HepG2 (cell line): Measurements from ENCODE around the gene PEX7. TPM values are rescaled to one million over a fixed set of nuclear protein-coding genes. Genes with fewer than 3 reads are reported as not detected.

Source experiments
- ATAC-seq: fragments of 200-7000 bp; cut with Tn5 transposase; 3 replicates; pipeline ENCODE4 v1.9.1; 2020; ENCODE audit warnings: mild to moderate bottlenecking, moderate library complexity
- BruUV-seq: library from RNA; stranded (reverse); fragments of 400-500 nt; replicated peaks from 2 replicates; lab custom pipeline; 2021; lab: Mats Ljungman, UMichigan
- CTCF ChIA-PET: fragments of 300-600 bp; formaldehyde crosslinking; extraction: SDS; loops from one replicate; lab custom pipeline; 2021; ENCODE audit warnings: low total read pairs, inconsistent platforms, low intra/inter-chr PET ratio; lab: Yijun Ruan, JAX
- POLR2A ChIA-PET: fragments of 350-600 bp; sonication (Branson Sonifier 250); formaldehyde crosslinking; loops from one replicate; lab custom pipeline; 2020; ENCODE audit warnings: antibody characterized with exemption, inconsistent platforms; lab: Yijun Ruan, JAX
- DNase-seq: peaks from one replicate; pipeline ENCODE4 v3.0.0-alpha.2; 2015; ENCODE audit warnings: low spot score
- FAIRE-seq: peaks from 3 replicates; lab custom pipeline; 2011; peaks lifted over from hg19 to GRCh38; lab: Jason Lieb, UNC
- H2AFZ ChIP-seq: one replicate; pipeline ENCODE4 v1.6.1; 2011; ENCODE audit warnings: low read length, inconsistent platforms
- H3K27ac ChIP-seq: fragments of 300-600 bp; 3 replicates; pipeline ENCODE4 v1.8.0; 2011; ENCODE audit warnings: mixed run types, mild to moderate bottlenecking, mixed read lengths, low read length, inconsistent platforms; ENCODE audit not compliant: insufficient read depth; ENCODE audit errors: extremely low read length
- H3K27me3 ChIP-seq, 2 experiments: fragments of 200-600 bp in 1 of 2; 2 replicates in 1 of 2; 3 replicates in 1 of 2; pipeline versions ENCODE4 v1.6.0 to v1.8.0; 2011; ENCODE audit warnings: low read length in 2 of 2, mild to moderate bottlenecking in 2 of 2, moderate library complexity in 2 of 2, inconsistent platforms in 1 of 2; ENCODE audit not compliant: insufficient read depth in 2 of 2, control insufficient read depth in 1 of 2
- H3K36me3 ChIP-seq, 2 experiments: fragments of 200-600 bp in 1 of 2; replicated peaks in 1 of 2; 2 replicates in 1 of 2; 3 replicates in 1 of 2; pipeline versions ENCODE4 v1.5.1 to v1.8.0; 2011; ENCODE audit warnings: low read length in 2 of 2, inconsistent platforms in 1 of 2; ENCODE audit not compliant: insufficient read depth in 2 of 2, control insufficient read depth in 1 of 2
- H3K4me1 ChIP-seq: 2 replicates; pipeline ENCODE4 v1.5.1; 2012; ENCODE audit warnings: low read length, inconsistent platforms; ENCODE audit not compliant: insufficient read depth
- H3K4me2 ChIP-seq: 2 replicates; pipeline ENCODE4 v1.6.0; 2011; ENCODE audit warnings: low read depth, low read length, inconsistent platforms
- H3K4me3 ChIP-seq, 3 experiments: fragments of 200-600 bp in 1 of 3; sonication (generic), shearing (Covaris generic) in 1 of 3; replicated peaks in 1 of 3; 2 replicates each; pipeline ENCODE4 v1.5.1; 2011 to 2016; ENCODE audit warnings: low read length in 3 of 3, inconsistent platforms in 2 of 3, low read depth in 2 of 3, mild to moderate bottlenecking in 2 of 3, control low read depth in 1 of 3, mixed read lengths in 1 of 3; ENCODE audit not compliant: insufficient read depth in 1 of 3
- H3K79me2 ChIP-seq: one replicate; pipeline ENCODE4 v1.6.1; 2011; ENCODE audit warnings: low read length, inconsistent platforms; ENCODE audit not compliant: insufficient read depth
- H3K9ac ChIP-seq: 2 replicates; pipeline ENCODE4 v1.6.0; 2011; ENCODE audit warnings: mild to moderate bottlenecking, low read depth, low read length, inconsistent platforms; ENCODE audit not compliant: insufficient read depth
- H3K9me3 ChIP-seq: 2 replicates; pipeline ENCODE4 v1.5.1; 2012; ENCODE audit warnings: mild to moderate bottlenecking, low read length
- H4K20me1 ChIP-seq: 2 replicates; pipeline ENCODE4 v1.6.0; 2011; ENCODE audit warnings: inconsistent platforms, mild to moderate bottlenecking, low read length, moderate library complexity; ENCODE audit not compliant: insufficient read depth
- PCBP1 ChIP-seq: fragments of 200-400 bp; formaldehyde crosslinking; IDR thresholded peaks from 2 replicates; pipeline ENCODE4 v1.6.1; 2017; ENCODE audit warnings: mild to moderate bottlenecking, low read depth, low read length, borderline replicate concordance
- PCBP2 ChIP-seq: fragments of 200-400 bp; formaldehyde crosslinking; optimal IDR thresholded peaks from 2 replicates; pipeline ENCODE3; 2018; ENCODE audit warnings: low read length, low read depth; ENCODE audit not compliant: poor library complexity, severe bottlenecking
- PLRG1 ChIP-seq: fragments of 450-650 bp; conservative IDR thresholded peaks from 2 replicates; pipeline ENCODE4 v1.6.1; 2016
- SNRNP70 ChIP-seq: fragments of 200-400 bp; formaldehyde crosslinking; IDR thresholded peaks from 2 replicates; pipeline ENCODE4 v1.6.1; 2017; ENCODE audit warnings: mild to moderate bottlenecking, low read depth, low read length, moderate library complexity
- TOPORS ChIP-seq: sonication (generic); formaldehyde crosslinking; IDR thresholded peaks from 2 replicates; pipeline ENCODE4 v1.8.0; 2023; ENCODE audit warnings: mild to moderate bottlenecking, missing genetic modification reagents
- ZNF709 ChIP-seq: sonication (generic); formaldehyde crosslinking; IDR thresholded peaks from 2 replicates; pipeline ENCODE4 v1.5.0; 2020; ENCODE audit warnings: mild to moderate bottlenecking, missing genetic modification reagents
- WGBS: methylation state at CpG from one replicate; pipeline ENCODE4 v1.1.6; 2017; ENCODE audit warnings: low lambda C conversion rate; 5-methylcytosine and 5-hydroxymethylcytosine counted together
- in situ Hi-C: cut with HindIII; loops from 2 replicates; pipeline ENCODE4 v1.10.0; 2017; ENCODE audit warnings: low pct_unique_long_range_greater_than_20kb; ENCODE audit not compliant: extremely low pct_ligation_motif_present
- intact Hi-C: fragments of 100-400 bp; cut with micrococcal nuclease; formaldehyde crosslinking; loops from one replicate; pipeline ENCODE4 v1.10.0; 2022; ENCODE audit not compliant: unreplicated experiment
- polyA plus RNA-seq, 8 experiments: library from polyadenylated mRNA; depleted of rRNA in 3 of 8; stranded (reverse) in 7 of 8; unstranded in 1 of 8; fragments of >200 nt; fragmentation: Illumina TruSeq in 4 of 8; extraction: Trizol in 4 of 8; gene quantifications; 2 replicates each; pipeline versions ENCODE4 v1.2.1 to v1.2.3, GENCODE V29; 2011 to 2016; ENCODE audit warnings: low read depth in 4 of 8, missing spikeins in 1 of 8, mixed read lengths in 1 of 8; ENCODE audit not compliant: insufficient read depth in 1 of 8
- small RNA-seq, 3 experiments: library from RNA; depleted of rRNA; stranded (forward); fragments of <200 nt; gene quantifications; one replicate each; pipeline ENCODE3, GENCODE V24; 2012; ENCODE audit warnings: low read depth in 2 of 3, low replicate concordance in 1 of 3; ENCODE audit not compliant: insufficient read length in 3 of 3, insufficient read depth in 2 of 3
- total RNA-seq, 5 experiments: library from RNA; depleted of rRNA; stranded (reverse); fragments of >200 nt; fragmentation: Illumina TruSeq; extraction: Trizol; gene quantifications; 2 replicates each; pipeline ENCODE4 v1.2.3, GENCODE V29; 2016; ENCODE audit warnings: low read depth in 1 of 5
- TF ChIP-seq, protein P1 (sequence below): sonication (generic); formaldehyde crosslinking; IDR thresholded peaks from 2 replicates; pipeline ENCODE4 v1.9.0; 2021; ENCODE audit warnings: missing genetic modification reagents, borderline replicate concordance

PEX7 gene
- total and polyA plus RNA-seq, 2 of the 13 experiments (the other 11 are each of a cell fraction or from before 2014, with no cell fraction given), result 0.04 to 0.53 TPM

DNA sequence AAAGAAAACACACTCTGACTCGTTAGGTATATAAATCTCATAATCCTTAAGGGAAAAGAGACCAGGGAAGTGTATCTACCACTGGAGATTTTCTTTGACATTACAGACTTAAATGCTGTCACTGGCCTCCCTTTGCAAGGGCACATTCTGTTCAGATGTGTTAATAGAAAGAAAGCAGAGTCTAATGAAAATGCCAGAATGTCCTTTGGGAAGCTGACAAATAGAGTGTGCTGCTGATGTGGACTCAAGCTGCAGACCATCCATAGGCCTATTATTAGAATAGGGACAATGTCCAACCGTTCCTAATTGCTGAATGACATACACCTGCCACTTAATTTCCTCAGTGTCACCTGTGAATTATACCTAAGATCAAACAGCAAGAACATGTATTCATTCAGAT, 140.9 kb downstream of the PEX7 start:
- peaks cover 7% of the 10 kb centered on the region; the same call in 1 of the 2 replicates for H3K4me1 ChIP-seq
- in situ Hi-C loops, result loop anchor here (25.0 kb wide), 1 partner anchor 674 kb away; no protein-coding TSS in a partner anchor
- no peak overlapping the region for H3K9ac ChIP-seq
- DNase-seq (no peak), ATAC-seq (no peak), FAIRE-seq (no peak)
- H3K27me3 ChIP-seq, result peaks cover 4 to 15% of the 10 kb centered on the region in 2 experiments; a peak in 3 of 5 replicates
- intact Hi-C loops, result no loop called here
- H3K4me3 ChIP-seq, result no peak overlapping the region
- no peak overlapping the region for H3K4me2 ChIP-seq
- no peak overlapping the region for H2AFZ ChIP-seq
- no peaks in the 10 kb centered on the region for H3K9me3 ChIP-seq
- H4K20me1 ChIP-seq, result no peaks in the 10 kb centered on the region
- no peak overlapping the region for H3K27ac ChIP-seq
- H3K79me2 ChIP-seq, result no peaks in the 10 kb centered on the region
- no peaks in the 10 kb centered on the region for H3K36me3 ChIP-seq
- TF ChIP-seq PLRG1 (no peak), PCBP2 (no peak), SNRNP70 (no peak), ZNF709 (CRISPR knock-in tag) (no peak), PCBP1 (no peak), TOPORS (CRISPR knock-in tag) (no peak)
- TF ChIP-seq, protein P1, sequence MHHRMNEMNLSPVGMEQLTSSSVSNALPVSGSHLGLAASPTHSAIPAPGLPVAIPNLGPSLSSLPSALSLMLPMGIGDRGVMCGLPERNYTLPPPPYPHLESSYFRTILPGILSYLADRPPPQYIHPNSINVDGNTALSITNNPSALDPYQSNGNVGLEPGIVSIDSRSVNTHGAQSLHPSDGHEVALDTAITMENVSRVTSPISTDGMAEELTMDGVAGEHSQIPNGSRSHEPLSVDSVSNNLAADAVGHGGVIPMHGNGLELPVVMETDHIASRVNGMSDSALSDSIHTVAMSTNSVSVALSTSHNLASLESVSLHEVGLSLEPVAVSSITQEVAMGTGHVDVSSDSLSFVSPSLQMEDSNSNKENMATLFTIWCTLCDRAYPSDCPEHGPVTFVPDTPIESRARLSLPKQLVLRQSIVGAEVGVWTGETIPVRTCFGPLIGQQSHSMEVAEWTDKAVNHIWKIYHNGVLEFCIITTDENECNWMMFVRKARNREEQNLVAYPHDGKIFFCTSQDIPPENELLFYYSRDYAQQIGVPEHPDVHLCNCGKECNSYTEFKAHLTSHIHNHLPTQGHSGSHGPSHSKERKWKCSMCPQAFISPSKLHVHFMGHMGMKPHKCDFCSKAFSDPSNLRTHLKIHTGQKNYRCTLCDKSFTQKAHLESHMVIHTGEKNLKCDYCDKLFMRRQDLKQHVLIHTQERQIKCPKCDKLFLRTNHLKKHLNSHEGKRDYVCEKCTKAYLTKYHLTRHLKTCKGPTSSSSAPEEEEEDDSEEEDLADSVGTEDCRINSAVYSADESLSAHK (CRISPR knock-in tag), result no peak
- CTCF ChIA-PET, result no interaction called here
- WGBS, result 3% methylated on average over 2 of the region's 2 CpGs
- no TSS peak for BruUV-seq
- POLR2A ChIA-PET, result no interaction called here

Small RNAs within 50 kb of the gene (small RNA-seq; reads per million reads assigned to genes)
- 0 reads per million in 3 experiments for gene RF00019
- gene RF00443, result 0 reads per million in 3 experiments

Other genes starting within 250 kb of the PEX7 start
- gene MAP3K5, start 30.1 kb upstream of the PEX7 start, total RNA-seq (2016; rRNA removed; fragmentation: Illumina TruSeq; extraction: Trizol), result not detected in 2 replicates
- not detected in 2 replicates for gene MAP3K5, start 30.1 kb upstream of the PEX7 start, polyA plus RNA-seq (2011; rRNA removed)
- not detected in 2 replicates for gene SLC35D3, start 99.7 kb downstream of the PEX7 start, total RNA-seq (2016; rRNA removed; fragmentation: Illumina TruSeq; extraction: Trizol)
- gene SLC35D3, start 99.7 kb downstream of the PEX7 start, polyA plus RNA-seq (2011; rRNA removed), result not detected in 2 replicates
- gene IL20RA, start 222.4 kb downstream of the PEX7 start, total RNA-seq (2016; rRNA removed; fragmentation: Illumina TruSeq; extraction: Trizol), result not detected in 2 replicates
- gene IL20RA, start 222.4 kb downstream of the PEX7 start, polyA plus RNA-seq (2011; rRNA removed), result not detected in 2 replicates